ENCODE measurements around the gene RFX3. TPM values are rescaled to one million over a fixed set of nuclear protein-coding genes. Genes with fewer than 3 reads are reported as not detected.

RFX3 gene
- total RNA-seq: 3.8 TPM
- long read RNA-seq, full-length matches to known transcripts: 1 of 1 reads
- long read RNA-seq, partial matches to known transcripts: 0 of 1 reads
- long read RNA-seq, other reads (novel, unspliced or antisense): 0 of 1 reads

GRCh38 chr9:3525836-3526164, at the start of gene RFX3:
RFX3 (minus strand) TSS chr9:3526001; CDS start chr9:3395588, 130,413 bp downstream.
- Histone ChIP-seq H3K4me3 (peak within 1 kb of the TSS; percentile 87), H3K27me3 (ENCODE audit: low read depth) (no peaks in the 10 kb centered on the region), H3K27ac (replicated peaks) (peak within 1 kb of the TSS; percentile 98), H3K36me3 (peaks cover 5% of the 10 kb centered on the region), H3K4me1 (peaks cover 50% of the 10 kb centered on the region), H3K9me3 (replicated peaks) (no peaks in the 10 kb centered on the region)
- DNase-seq: peak; percentile 91
- TF ChIP-seq, protein P1, sequence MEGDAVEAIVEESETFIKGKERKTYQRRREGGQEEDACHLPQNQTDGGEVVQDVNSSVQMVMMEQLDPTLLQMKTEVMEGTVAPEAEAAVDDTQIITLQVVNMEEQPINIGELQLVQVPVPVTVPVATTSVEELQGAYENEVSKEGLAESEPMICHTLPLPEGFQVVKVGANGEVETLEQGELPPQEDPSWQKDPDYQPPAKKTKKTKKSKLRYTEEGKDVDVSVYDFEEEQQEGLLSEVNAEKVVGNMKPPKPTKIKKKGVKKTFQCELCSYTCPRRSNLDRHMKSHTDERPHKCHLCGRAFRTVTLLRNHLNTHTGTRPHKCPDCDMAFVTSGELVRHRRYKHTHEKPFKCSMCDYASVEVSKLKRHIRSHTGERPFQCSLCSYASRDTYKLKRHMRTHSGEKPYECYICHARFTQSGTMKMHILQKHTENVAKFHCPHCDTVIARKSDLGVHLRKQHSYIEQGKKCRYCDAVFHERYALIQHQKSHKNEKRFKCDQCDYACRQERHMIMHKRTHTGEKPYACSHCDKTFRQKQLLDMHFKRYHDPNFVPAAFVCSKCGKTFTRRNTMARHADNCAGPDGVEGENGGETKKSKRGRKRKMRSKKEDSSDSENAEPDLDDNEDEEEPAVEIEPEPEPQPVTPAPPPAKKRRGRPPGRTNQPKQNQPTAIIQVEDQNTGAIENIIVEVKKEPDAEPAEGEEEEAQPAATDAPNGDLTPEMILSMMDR (IDR thresholded peaks at IDR 0.05; ENCODE audit: borderline replicate concordance): no peak
- intact Hi-C loops (cut with micrococcal nuclease): no loop called here

DNA sequence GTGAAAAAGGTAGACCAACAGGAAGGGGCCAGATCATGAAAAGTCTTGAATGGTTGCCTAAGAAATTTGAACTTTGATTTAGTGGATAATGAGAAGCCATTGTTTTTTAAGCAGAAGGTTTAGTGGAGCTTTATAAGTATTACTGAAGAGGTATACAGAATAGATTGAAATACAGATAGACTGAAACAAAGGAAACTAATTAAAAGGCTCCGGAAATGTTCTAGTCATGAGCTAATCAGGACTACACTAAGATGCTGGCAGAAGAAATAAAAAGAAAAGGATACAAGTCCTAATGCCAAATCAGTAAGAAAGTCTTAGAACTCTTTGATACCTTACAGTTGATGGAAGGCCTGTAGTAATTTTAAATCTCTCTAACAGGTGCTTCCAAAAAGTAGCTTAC, 45.7 kb upstream of the RFX3 start:
- DNase-seq: no peak
- TF ChIP-seq, protein P1 (IDR thresholded peaks at IDR 0.05; ENCODE audit: borderline replicate concordance): no peak
- no peak overlapping the region for H3K4me3 ChIP-seq
- H3K4me1 ChIP-seq: peaks cover 17% of the 10 kb centered on the region
- H3K36me3 ChIP-seq: no peaks in the 10 kb centered on the region
- intact Hi-C loops (cut with micrococcal nuclease): no loop called here
- H3K9me3 ChIP-seq (replicated peaks): no peaks in the 10 kb centered on the region
- H3K27me3 ChIP-seq (ENCODE audit: low read depth): no peaks in the 10 kb centered on the region
- H3K27ac ChIP-seq (replicated peaks): no peak overlapping the region

DNA sequence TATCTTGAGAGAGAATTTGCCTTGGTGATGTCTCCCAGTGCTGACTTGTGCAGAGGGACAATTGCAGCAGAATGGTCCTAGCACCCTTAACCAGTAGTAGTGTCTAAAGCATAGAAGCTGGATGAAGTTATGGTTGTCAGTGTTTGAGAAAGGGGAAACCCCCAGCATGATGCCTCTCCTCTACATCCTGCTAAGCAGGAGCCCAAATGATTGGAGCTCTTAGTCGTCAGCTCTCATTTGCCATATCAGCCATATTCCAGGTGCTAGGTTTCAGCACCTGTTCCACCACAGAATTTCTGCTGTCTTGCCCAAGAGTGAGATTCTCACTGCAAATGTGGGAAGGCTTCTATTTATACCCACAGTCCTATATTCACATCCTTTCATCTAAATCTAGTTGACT, 43.7 kb upstream of the RFX3 start:
- Histone ChIP-seq H3K27me3 (ENCODE audit: low read depth) (no peaks in the 10 kb centered on the region), H3K27ac (replicated peaks) (no peak overlapping the region), H3K36me3 (no peaks in the 10 kb centered on the region), H3K4me1 (peaks cover 17% of the 10 kb centered on the region), H3K9me3 (replicated peaks) (no peaks in the 10 kb centered on the region), H3K4me3 (no peak overlapping the region)
- intact Hi-C loops (cut with micrococcal nuclease): no loop called here
- no peak for DNase-seq
- TF ChIP-seq, protein P1 (IDR thresholded peaks at IDR 0.05; ENCODE audit: borderline replicate concordance): no peak

DNA sequence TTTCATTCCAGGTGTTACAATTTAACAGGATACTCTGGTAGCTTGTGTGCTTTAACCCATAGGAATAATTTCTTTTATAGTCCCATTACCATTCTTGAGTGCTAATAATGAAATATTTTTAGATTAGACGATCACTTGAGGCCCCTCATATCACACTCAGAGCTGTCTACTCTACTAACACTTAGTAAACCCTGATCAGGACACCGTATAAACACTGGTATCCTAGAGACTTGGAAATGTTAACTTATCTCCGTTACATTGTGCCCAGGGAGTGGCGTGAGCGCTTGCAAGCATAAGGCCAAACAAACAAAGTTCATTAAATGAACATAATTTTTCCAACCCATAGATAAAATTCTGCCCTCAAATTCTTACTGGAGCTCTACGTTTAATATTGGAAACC, 42.2 kb upstream of the RFX3 start:
- Histone ChIP-seq H3K4me1 (peaks cover 17% of the 10 kb centered on the region), H3K4me3 (no peak overlapping the region), H3K27me3 (ENCODE audit: low read depth) (no peaks in the 10 kb centered on the region), H3K36me3 (no peaks in the 10 kb centered on the region), H3K9me3 (replicated peaks) (no peaks in the 10 kb centered on the region), H3K27ac (replicated peaks) (peak overlapping the region; percentile 10)
- DNase-seq: no peak
- TF ChIP-seq, protein P1 (IDR thresholded peaks at IDR 0.05; ENCODE audit: borderline replicate concordance): no peak
- intact Hi-C loops (cut with micrococcal nuclease): no loop called here

- no peak overlapping the region for H3K4me3 ChIP-seq
- intact Hi-C loops (cut with micrococcal nuclease): no loop called here
- H3K27ac ChIP-seq (replicated peaks): no peak overlapping the region
- H3K4me1 ChIP-seq: no peaks in the 10 kb centered on the region
- TF ChIP-seq, protein P1 (IDR thresholded peaks at IDR 0.05; ENCODE audit: borderline replicate concordance): no peak
- no peak for DNase-seq
- H3K27me3 ChIP-seq (ENCODE audit: low read depth): no peaks in the 10 kb centered on the region
- no peaks in the 10 kb centered on the region for H3K36me3 ChIP-seq
- peaks cover 9% of the 10 kb centered on the region for H3K9me3 ChIP-seq (replicated peaks)
Observed at GRCh38 chr9:3553076-3553765, 27.4 kb upstream of the RFX3 start.

Data from left ventricle myocardium inferior (tissue), 1 donor.